Measurements from ENCODE around the gene HOXC9.

The HOXC9 gene

DNA sequence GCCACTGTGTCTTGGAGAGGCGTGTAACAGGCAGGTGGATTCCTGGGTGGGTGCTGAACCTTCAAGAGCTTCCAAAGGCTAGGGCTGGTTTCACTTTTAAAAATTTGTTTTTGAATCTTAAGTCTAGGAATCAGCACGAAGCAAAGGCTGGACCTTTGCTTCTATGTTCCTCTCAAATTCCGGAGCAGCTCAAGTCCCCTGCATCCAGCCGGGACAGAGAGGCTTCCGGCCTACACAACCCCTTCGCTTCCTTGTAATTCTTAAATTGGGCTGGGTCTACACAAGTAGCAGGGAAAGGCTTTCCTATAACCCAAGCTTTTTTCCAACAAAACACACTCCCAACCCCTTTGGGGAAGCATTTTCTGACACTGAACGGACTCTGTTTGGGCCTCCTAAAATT, 37.0 kb upstream of the HOXC9 start:
- H3K9me3 ChIP-seq (ENCODE audit: control insufficient read depth, low read length) = no peaks in the 10 kb centered on the region
- H3K36me3 ChIP-seq (ENCODE audit: control insufficient read depth, insufficient read depth, low read length) = no peaks in the 10 kb centered on the region
- no peaks in the 10 kb centered on the region for H3K4me1 ChIP-seq
- no peak overlapping the region for H3K4me3 ChIP-seq (ENCODE audit: low read depth, low read length)
- peaks cover 43% of the 10 kb centered on the region for H3K27me3 ChIP-seq (ENCODE audit: control insufficient read depth, insufficient read depth, low read length)
- no peak overlapping the region for H2AFZ ChIP-seq
- no peak for TF ChIP-seq CTCF (IDR thresholded peaks at IDR 0.05)
- H3K79me2 ChIP-seq = no peaks in the 10 kb centered on the region
- no peak overlapping the region for H3K27ac ChIP-seq
- H3K4me2 ChIP-seq (ENCODE audit: low read length) = no peak overlapping the region
- H3K9ac ChIP-seq = no peak overlapping the region

DNA sequence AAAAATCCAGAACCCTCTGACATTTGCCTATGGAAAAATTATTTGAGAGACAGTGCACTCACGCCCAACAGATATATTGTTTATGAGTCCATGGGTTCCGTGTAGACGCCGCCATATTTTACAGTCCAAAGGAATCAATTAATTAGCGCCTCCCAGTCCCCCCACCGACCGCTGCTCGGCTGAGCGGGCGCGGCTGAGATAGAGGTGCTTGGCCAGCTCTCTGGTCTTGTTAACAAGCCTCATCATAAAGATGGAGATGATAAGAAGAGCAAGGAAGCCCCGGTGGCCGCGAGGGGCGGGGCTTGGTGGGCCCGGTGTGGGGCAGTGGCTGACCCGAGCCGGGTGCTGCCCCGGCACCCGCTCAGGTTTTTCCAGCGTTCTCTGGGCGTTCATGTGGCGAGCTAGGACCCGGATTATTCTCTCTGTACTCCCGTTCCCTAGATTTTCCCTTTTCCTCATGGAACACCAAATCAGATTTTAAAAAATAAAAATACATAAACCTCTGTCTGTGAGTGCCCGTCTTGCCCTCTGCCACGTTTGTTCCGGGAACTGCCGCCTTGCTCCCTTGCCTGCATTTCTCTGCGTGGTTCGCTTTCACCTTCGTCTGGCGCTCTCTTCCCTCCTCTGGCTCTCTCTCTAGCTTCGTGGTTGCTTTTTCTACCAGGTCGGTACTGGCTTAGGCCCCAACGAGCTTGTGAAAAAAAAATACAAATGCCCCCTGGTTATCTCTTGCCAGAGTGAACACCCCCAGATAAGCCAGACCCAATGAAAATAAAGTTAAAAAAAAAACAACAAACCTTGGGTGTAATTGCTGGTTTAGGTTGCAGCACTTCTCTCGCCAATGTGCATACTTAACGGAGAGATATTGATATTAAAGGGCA, 36.3 kb upstream of the HOXC9 start:
- TF ChIP-seq CTCF (IDR thresholded peaks at IDR 0.05) = no peak
- Histone ChIP-seq H3K79me2 (no peaks in the 10 kb centered on the region), H3K27me3 (ENCODE audit: control insufficient read depth, insufficient read depth, low read length) (peaks cover 40% of the 10 kb centered on the region), H2AFZ (no peak overlapping the region), H3K4me1 (no peaks in the 10 kb centered on the region), H3K27ac (no peak overlapping the region), H3K9me3 (ENCODE audit: control insufficient read depth, low read length) (no peaks in the 10 kb centered on the region), H3K9ac (no peak overlapping the region), H3K4me2 (ENCODE audit: low read length) (no peak overlapping the region), H3K36me3 (ENCODE audit: control insufficient read depth, insufficient read depth, low read length) (no peaks in the 10 kb centered on the region), H3K4me3 (ENCODE audit: low read depth, low read length) (no peak overlapping the region)

DNA sequence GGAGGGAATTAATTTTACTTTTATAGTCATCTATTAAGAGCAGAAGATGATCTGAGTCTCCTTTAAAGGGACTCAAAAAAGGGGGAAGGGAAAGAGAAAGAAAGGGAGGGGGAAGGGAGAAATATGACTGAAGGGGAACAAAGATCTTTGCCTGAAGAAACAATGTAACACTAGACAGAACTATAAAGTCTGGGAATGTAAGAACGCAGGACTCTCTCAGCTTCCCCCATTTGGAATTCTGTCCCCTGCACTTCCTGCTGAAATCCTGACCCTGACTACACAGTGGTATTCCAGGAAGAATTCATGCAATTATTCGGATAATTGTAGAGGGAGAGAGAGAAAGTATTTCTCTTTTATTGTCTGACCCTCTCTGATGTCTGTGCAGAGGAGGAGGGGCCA, 35.6 kb upstream of the HOXC9 start:
- Histone ChIP-seq H2AFZ (no peak overlapping the region), H3K79me2 (no peaks in the 10 kb centered on the region), H3K4me1 (no peaks in the 10 kb centered on the region), H3K9me3 (ENCODE audit: control insufficient read depth, low read length) (no peaks in the 10 kb centered on the region), H3K4me2 (ENCODE audit: low read length) (no peak overlapping the region), H3K4me3 (ENCODE audit: low read depth, low read length) (no peak overlapping the region), H3K27me3 (ENCODE audit: control insufficient read depth, insufficient read depth, low read length) (peaks cover 46% of the 10 kb centered on the region), H3K27ac (no peak overlapping the region), H3K36me3 (ENCODE audit: control insufficient read depth, insufficient read depth, low read length) (no peaks in the 10 kb centered on the region), H3K9ac (no peak overlapping the region)
- no peak for TF ChIP-seq CTCF (IDR thresholded peaks at IDR 0.05)

DNA sequence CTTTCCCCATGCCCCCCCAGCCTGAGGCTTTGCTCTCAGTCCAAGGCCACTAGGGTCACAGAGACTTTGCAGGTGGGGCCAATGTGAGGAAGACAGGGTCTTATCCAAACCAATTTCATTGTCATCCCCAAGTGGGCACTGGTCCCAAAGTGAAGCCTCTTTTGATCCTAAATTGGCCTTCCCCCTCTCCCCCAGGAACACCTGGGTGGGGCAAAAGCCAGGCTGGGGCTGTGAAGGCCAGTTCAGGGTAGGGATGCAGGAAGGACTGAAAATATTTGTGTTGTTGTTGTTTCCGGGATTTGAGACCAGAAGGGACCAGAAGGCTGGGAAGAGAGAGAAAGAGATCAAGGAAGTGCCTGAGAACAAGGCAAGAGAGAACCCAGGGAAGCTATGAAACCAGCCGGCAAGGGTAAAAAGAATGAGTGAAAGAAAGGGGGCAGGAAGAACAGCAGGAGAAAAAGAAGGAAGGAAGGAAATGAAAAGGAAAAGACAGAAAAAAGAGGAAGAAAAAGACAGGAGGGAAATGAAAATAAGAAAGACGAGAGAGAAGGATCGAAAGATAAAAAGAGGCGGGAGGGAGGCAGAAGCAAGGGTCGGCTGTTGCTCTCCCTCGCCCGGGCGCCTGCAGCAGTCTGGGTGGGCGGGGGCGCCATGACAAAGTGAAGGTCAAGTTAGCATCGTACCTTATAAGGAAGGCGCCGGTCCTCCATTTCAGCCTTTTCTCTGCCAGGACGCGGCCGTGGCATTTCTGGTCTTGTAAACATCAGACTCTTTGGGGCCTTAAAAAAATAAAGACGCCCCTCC, 34.5 kb upstream of the HOXC9 start:
- peaks cover 44% of the 10 kb centered on the region for H3K27me3 ChIP-seq (ENCODE audit: control insufficient read depth, insufficient read depth, low read length)
- H3K79me2 ChIP-seq = no peaks in the 10 kb centered on the region
- no peak overlapping the region for H3K4me2 ChIP-seq (ENCODE audit: low read length)
- TF ChIP-seq CTCF (IDR thresholded peaks at IDR 0.05) = no peak
- H2AFZ ChIP-seq = no peak overlapping the region
- H3K4me1 ChIP-seq = no peaks in the 10 kb centered on the region
- no peaks in the 10 kb centered on the region for H3K36me3 ChIP-seq (ENCODE audit: control insufficient read depth, insufficient read depth, low read length)
- no peak overlapping the region for H3K4me3 ChIP-seq (ENCODE audit: low read depth, low read length)
- H3K27ac ChIP-seq = no peak overlapping the region
- H3K9ac ChIP-seq = no peak overlapping the region
- no peaks in the 10 kb centered on the region for H3K9me3 ChIP-seq (ENCODE audit: control insufficient read depth, low read length)
